Fibroblast of peridontal ligament (primary cell): ENCODE results near the gene CCNL2.

Experiments used
- DNase-seq: peaks from one replicate; pipeline ENCODE4 v3.0.0-alpha.2; 2010; ENCODE audit errors: extremely low read depth

CCNL2 gene

DNA sequence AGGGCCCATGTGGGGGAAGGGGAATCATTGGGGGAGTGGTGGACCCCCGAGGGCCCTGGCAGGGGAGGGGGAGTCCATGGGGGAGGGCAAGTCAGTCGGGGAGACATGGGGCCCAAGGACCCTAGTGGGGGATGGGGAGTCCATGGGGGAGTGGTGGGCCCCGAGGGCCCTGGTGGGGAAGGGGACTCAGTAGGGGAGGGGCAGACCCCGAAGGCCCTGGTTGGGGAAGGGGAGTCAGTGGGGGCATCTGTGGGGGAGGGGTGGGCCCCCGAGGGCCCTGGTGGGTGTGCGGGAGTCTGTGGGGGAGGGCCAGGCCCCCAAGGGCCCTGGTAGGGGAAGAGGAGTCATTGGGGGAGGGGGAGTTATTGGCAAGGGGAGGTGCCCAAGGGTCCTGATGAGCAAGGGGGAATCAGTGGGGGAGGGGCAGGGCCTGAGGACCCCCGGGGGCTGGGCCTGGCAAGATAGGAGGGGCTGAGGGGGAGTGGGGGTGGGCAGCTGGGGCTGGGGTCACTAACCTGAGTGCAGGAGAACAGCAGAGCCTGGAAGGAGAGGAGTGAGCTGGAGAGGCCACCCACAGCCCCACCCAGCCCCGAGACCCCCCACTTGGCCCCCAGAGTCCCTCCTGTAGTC lies 42.9 kb downstream of the CCNL2 start:
- no peak for DNase-seq

DNA sequence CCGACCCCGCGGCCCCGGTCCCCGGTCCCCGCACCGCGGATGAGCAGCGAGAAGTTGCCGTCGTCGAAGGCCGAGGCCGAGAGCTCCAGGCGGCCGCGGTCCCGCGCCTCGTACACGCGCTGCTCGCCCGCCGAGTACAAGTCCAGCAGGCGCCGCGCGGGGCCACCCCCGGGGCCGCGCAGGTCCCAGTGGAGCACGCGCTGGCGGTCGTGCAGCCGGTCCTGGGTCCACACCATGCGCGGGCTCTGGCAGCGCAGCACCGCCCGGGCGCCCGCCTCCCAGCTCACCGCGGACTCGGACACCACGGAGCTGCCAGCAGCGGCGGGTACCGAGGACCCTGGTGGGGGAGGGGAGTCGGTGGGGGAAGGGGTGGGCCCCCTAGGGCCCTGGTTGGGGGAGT lies 43.7 kb downstream of the CCNL2 start:
- no peak for DNase-seq

DNA sequence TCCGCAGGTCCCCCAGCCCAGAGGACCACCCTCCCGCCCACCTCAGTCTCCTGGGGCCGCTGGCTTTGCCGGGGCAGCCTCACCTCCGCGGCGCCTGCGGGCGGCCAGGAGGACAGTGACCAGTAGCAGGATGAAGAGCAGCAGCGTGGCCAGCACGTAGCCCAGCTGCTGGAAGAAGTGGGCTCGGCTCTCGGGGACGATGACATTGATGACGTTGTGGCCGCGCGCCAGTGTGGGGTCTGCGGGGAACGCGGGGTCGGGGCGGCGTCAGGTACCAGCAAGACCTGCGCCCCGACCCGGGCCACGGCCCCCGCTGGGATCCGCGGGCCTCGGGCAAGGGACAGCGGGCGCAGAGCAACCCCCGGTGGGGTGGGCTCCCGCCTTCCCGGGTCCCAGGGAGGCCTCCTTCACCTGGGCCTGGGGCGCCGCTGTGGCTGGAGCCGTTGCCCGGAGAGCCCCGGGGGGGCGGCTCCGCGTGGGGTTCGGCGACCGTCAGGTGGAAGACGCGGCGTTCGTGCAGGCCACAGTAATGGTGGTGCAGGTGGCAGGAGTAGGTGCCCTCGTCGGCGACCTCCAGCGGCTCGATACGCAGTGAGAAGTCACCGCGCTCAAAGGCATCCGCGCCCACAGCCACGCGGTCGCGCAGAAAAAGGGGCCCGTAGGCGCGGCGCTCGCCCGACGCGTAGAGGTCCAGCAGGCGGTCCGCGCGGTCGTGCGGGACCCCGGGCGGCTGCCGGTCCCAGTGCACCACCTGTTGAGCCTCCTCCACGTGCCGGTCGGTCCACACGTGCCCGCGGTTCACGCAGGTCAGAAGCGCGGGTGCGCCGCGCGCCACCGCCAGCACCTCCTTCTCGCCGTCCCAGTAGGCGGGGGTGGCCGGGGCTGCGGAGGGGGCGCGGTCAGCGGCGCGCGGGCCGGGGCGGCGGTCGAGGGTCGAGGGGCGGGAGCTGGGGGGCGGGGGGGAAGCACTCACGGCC lies 44.6 kb downstream of the CCNL2 start:
- DNase-seq = no peak

DNA sequence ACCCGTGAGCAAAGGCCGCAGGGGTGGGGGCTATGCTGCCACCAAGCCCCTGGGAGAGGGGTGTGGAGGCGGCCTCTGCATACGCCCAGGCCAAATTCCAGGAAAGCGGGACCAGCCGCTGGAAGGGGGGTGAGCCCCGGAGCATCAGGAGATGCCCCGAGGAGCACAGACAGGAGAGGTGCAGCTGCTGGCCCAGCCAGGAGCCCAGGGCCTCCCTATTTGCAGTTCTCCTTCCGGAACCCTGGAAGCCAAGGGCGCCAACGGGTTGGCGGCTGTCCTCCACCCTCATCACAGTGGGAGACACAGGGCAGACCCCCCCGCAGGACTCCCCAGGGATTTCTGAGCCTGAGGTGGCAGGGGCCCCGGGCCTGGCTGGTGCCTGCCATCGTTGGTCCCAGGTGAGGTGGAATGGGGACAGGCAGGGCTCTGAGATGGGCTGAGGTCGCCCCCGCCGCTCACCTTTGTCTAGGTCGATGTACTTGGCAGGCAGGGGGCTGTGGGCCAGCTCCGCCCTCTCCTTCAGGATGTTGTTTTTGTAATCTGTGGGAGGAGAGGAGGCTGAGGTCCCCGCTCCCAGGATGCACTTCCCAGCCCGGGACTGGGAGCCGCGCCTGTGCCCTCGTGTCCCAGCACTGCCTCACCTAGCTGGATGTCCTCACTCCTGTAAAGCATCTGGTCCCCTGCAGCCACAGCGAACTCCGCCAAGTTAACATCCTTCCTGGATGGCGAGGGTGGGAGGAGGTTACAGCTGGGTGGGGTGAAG lies 45.6 kb downstream of the CCNL2 start:
- DNase-seq = no peak

DNA sequence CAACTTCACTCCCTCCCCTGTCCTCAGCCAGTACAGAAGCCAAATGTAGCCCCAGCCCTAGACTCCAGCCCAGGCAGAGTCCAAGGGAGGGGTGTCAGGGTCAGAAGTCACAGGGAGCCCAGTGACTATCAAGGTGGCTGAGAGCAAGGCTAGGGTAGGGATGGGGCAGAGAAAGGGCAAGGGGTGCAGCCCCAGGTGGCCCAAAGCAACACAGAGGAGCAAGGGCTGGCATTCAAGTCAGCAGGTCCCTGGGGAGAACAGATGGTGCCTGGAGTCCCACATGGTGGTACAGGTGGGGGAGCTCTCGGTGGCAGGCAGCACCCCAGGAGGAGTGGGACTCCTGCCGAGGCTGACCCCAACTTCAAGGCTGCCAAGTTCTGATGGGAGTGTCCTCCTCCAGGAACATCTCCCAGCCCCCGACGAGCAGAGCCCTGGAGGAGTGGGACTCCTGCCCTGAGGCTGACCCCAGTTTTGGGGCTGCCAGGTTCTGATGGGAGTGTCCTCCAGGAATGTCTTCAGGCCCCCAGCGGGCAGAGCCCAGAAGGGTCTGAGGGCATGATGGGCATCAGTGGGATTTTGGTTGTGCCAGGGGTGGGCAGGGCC lies 46.2 kb downstream of the CCNL2 start:
- DNase-seq = no peak

DNA sequence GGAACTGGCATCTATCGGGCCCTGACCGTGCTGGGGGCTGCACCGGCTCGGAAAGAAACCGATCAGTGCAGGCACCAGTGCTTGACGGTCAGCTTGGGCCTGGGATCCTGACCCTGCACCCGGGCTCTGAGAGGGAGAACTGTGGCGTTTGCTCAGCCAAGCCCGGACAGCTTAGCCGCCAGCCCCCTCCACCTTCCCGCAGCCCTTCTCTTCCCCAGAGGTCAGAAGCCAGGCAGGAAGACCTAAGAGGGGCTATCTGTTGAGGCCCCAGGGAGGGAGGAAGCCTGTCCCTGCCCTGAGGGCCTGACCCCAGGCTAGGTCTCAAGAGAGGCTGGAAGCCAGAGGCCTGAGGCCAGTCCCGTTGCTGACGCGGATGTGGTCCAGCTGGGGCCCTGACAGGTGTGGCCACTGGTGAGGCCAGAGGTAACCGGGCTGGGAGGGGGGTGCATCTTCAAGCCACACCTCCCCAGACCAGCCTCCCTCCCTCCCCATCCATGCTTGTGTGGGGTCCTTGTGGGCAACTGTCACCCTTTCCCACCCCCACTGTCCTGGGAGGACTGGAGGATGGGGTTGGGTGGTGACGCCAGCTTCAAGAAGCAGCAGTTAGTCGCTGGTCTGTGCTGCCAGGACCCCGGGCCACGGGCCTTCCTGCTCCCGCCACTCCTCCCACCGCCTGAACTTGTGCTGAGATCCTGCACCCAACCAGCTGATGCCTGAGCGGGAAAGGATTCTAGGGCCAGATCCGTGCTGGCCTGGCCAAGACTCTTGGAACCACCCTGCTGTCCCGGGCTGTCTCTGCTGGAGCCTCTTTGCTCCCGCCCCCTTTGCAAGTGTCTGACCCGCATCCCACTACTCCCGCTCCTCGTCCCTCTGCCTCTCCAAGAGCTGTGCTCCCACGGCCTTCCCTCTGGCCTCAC lies 47.4 kb downstream of the CCNL2 start:
- DNase-seq = peak; percentile 47

DNA sequence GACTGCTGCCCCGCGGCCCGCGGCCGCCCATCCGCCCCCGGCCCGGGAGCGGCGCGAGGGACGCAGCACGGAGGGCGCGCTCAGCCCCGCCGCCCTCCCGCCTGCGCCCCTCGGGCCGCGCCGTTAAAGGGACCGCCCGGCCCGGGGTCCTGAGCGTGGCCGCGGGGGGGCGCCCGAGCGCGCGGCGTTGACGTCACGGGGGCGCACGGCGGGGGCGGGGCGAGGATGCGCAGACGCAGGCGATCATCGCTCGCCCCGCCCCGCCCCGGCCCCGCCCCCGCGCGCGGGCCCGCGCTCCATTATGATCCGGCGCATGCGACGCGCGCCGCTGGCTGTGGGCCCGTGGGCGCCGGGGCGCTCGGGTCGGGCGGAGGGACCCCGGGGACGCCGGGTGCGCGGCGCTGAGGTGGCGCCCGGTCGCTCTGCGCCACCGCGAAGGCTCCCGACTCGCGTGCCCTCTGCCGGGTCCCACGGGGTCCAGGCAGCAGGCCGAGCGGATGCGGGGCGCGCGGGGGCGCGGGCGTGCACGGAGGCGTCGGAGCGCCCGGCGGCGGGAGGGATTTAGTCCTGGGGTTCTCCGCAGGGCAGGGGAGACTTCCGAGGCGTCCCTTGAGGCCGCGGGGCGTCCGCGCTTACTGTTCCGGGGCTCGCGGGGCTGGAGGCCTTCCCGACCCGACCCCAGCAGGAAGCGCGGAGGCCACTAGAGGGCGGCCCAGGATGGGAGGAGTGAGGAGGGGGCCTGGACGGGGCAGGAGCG lies 49.7 kb downstream of the CCNL2 start, which contains the start of gene DVL1:
TSS of gene DVL1 (minus strand) at position 163 of the 757 bp plus-strand sequence. CDS start 353 bp downstream, outside the sequence.
- DNase-seq = peak; percentile 69

DNA sequence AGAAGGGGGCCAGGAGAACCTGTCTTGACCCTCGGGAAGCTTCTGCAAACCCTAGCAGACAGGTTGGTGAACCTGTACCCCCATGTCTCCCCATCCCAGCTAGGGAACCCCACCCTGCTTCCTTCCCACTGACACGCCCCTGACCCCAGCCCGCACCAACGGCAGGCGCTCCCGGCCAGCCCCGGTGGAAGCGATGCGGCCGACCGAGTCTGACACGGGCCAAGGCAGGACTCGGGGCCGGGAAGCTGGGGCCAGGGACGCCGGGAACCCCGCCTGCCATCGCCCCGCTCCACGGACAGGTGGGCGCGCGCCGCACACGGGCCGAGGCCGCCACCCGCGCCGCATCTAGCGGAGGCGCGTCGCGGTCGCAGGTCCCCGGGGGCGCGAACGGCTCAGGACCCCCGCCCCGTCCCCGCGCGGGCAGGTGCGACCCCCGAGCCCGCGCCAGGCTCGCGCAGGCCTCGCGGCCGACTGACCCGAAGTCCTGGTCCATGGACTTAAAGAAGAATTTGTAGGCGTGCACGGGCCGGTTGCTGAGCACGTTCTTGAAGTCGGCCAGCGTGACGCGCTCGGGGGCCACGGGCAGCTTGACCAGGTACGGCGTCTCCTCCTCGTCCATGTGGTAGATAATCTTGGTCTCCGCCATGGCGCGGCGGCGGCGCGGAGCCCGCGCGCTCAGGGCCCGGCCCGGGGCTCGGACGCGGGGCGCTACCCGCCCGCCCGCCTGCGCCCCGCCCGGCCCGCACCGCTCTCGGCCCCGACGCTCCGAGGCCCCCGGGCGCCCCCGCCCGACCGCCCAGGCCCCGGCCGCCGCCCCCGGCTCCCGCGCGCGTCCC lies 50.5 kb downstream of the CCNL2 start:
- DNase-seq = no peak

DNA sequence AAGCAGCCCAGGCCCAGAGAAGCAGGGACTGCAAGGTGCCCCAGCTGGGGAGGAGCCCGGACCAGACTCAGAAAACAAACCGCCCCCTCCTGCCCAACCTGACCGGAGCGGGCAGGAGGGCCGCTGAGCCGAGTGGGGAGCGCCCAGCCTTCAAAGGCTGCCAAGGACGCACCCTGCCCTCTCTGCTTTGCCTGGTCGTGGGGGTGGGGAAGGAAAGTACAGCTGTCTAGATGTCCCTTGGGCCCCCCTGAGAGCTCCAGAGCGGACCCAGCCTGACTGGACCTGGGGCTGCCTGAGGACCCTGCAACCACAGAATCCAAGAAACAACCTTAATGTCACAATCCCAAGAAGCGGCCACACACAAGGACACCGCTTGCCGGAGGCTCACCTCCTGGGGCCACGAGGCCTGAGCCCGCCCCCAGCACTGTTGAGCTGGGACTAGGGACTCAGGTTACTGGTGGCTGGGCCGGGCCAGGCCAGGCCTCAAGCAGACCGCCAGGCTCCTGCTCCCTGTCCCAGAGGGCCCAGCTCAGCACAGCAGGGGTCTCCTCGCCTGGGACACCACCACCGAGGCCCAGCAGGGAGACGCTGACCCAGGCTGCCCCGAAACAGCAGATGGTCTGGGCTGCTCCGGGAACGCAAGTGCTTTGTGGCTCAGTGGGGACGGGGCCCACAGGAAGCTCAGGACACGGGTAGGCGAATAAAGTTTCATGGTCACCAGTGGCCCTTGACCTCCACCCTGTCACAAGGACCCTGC lies 51.3 kb downstream of the CCNL2 start:
- no peak for DNase-seq

DNA sequence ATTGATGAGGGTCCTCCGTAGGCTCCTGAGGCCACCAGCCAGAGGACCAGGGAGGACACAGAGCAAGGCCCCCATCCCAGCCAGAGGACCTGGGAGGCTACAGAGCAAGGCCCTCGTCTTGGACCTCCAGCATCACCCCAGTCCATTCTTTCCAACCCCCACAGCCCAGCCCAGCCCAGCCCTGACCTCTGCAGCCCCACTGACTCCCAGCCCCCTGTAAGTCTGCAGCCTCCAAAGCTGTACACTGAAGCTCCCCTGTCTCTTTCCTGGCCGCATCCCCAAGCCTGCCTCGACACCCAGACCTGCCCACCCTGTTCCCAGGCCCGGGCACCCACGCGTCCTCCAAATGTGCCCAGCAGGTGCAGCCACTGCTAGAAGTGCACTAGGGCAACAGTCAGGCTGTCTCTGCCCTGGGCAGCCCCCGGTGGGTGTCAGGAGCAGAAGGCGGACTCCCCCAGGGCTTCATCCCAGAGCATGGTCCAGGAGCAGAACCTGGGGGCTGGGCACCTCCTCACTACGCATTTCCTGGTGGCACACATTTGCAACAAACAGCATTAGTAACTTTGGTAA lies 52.0 kb downstream of the CCNL2 start:
- DNase-seq = no peak

DNA sequence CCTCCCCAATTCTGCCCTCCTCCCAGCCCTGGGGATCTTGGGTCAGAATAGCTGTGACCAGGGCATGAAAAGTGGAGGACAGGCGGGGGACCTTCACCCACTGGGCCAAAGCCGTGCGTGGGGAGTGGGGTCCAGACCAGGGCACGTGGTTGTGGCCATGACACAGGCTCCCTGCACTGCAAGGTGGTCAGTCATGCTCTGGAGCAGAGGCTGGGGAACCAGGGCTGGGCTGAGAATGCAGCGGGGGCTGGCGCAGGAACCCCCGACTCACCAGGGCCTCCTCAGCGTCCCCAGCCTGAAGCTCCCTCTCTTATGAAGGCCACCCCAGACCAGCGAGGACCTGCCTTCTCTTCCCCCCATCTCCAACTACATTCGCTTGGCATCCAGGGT lies 52.6 kb downstream of the CCNL2 start:
- no peak for DNase-seq

DNA sequence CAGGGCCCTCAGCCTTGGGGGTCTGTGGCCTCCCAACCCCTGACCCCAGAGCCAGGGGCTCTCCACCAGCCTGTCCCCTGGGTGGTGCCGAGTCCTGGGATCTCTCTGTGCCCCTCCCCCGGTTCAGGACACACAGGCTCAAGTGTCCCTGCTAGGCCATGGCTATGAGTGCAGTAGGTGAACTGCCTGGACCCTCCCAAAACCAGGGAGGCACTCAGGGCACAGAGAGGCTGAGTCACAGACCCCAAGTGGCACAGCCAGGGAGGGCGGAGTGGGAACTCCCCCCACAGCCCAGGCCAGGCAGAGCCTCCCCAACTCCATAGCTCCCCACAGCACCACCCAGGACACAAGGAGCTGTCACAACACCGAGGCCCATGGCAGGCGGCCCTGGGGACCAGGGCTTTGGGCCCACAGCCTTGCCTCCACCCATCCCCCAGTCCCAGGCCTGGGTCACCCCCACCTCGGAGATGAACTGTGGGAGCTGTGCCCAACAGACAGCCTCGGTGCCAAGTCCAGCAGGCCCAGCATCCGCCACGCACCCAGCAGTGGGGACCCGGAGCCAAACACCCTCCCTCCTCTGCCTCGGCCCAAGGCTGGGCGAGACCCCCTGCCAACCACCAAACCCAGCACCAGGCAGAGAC lies 53.2 kb downstream of the CCNL2 start:
- no peak for DNase-seq

DNA sequence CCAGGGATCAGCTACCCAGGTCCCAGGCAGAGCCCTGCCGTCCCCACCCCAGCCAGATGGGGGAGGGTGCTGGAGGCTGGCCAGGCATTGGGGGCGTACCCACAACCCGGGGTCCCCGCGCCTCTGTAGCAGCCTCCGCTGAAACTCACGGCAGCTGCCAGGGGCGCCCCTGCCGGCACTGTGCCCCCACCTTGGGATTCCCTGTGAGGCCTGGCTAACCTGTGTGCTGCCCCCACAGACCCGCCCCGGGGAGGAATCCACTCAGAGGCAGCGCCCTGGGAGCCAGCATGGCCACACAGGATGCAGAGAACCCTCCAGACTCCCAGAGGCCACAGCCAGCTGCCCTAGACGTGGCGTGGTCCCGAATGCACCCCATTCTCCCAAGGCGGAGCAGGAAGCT lies 53.8 kb downstream of the CCNL2 start:
- no peak for DNase-seq

DNA sequence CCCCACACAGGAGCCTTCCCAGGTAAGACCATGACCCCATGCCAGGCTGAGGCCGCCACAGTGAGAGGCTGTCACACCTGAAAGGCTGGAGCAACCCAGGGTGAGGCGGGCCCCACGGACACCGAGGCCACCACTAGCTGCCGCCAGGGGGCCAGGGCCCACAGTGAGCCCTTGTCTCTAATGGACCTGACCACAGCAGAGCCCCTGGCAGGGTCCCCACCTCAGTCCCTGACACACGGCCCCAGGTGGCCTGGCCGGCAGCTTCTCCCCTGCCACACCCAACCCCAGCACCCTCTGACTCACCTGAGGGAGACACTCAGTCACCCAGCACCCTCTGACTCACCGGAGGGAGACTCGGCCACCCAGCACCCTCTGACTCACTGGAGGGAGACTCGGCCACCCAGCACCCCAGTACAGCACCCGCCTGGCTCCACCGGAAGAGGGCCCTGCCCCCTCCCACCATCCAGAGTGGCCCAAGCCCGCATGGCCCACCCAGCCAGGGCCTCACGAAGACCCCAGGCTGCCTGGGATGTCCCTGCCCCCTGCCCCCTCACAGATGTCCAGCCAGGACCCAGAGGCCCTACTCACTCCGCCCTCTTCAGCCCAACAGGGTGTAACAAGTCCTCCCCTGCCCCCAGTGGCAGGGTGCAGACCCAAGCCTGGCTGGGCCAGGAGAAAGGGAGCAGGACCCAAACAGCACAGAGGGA lies 54.3 kb downstream of the CCNL2 start:
- DNase-seq = no peak

DNA sequence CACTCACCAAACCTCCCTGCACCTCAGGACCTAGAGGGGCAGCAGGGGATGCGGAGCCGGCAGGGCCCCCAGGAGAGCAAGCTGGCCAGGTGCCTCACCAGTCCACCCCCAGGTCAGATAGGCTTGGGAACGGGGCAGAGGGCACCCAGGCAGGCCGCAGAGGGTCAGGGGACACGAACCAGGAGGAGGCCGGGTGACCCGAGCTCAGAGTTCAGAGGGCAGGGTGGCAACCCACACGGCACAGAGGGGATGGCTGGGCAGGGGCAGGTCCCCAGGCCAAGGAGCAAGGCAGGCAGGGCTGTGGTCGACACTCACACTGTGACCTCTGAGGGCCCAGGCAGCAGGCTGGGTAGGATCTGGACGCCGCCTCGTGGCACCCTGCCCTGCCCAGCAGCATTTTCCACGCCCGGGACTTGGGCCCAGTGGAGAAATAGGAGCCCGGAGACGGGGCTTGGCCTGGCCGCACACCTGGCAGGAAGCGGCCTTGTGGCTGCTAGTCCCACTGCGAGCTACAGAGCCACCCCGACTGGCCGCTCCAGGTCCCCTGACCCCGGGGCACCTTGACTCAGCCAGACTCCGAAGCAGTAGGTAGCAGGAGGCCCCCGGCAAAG lies 55.2 kb downstream of the CCNL2 start:
- no peak for DNase-seq

DNA sequence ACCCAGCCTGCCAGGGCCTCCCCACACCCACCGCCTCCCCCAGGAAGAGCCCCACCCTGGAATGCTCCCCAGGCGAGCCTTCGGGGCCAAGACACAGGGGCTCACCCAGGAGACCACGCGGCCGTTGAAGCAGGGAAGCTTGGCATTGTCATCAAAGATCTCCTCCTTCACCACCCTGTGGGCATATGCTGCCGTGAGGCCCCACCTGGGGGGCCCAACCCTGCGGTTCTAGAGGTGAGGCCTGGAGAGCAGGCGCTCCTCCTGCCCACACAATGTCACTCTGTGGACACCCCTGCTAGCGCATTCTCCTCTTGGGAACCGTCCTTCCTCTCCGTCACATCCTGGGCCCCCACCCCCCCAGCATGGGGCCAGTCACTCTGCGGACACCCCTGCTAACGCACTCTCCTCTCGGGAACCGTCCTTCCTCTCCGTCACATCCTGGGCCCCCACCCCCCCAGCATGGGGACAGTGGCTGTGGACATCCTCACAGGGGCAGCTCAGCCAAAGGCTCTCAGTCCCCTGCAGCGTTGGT lies 56.5 kb downstream of the CCNL2 start:
- DNase-seq = no peak
